Activated effector memory CD4-positive, alpha-beta T cell treated with anti-CD3 and anti-CD28 coated beads, Interleukin-2, amount 50 U/mL, for 16 hours (primary cell): Measurements from ENCODE around the gene GRM7.

Source experiments
- DNase-seq: peaks from one replicate; pipeline ENCODE4 v3.0.0-alpha.2; 2020

Gene GRM7

DNA sequence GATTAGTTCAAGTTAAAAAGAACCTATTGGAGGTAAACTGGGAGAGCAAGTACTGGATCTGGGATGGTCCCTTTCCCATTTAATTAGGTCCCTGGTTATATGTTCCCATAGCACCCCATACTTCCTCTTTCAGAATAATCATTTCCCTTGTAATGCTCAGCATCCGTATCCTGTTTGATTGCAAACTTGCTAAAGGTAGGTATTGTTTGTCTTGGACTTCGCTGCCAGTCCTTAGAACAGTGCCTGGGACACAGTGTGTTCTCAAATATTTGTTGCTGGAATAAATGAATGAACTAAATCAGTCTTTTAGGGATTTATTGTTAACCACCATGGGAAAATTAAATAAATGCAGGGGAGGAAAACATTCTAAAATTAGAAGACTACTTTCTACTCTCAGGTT, 299.8 kb downstream of the GRM7 start:
- no peak for DNase-seq

DNA sequence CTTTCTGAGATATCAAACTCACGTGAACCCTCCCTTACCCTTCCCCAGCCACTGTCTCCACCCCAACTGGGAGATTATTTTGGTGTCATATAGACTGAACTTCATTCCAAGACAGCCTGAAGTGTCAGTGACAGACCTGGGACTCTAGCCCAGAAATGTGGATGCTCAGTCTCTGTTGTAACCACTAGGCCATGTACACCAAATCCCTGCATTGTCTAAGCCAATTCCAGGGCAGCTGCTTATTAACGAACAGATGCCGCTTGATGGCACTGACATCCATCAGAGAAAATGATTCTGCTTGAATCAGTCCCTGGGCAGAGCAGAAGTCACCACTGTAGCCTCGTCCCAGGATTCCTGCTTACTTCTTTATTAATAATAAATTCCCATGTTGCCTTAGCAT, 305.5 kb downstream of the GRM7 start:
- DNase-seq = no peak

DNA sequence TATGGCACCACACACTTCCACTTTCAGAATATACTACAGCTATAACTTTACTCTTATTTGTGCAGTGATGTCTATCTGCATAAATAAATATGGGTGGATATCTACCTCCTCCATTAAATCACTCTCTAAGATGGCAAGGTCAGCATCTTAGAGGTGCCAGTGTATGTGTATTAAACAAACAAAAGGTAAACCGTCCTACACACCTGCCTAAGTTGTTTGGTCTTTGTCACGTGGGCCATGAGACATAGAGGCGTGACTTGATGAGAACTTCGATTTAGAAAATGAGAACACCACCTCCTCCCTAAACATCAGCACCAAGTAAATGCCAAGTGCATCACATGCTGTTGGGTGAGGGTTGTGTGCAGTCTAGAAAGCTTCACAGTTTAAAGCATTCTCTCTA, 310.6 kb downstream of the GRM7 start:
- DNase-seq = no peak

DNA sequence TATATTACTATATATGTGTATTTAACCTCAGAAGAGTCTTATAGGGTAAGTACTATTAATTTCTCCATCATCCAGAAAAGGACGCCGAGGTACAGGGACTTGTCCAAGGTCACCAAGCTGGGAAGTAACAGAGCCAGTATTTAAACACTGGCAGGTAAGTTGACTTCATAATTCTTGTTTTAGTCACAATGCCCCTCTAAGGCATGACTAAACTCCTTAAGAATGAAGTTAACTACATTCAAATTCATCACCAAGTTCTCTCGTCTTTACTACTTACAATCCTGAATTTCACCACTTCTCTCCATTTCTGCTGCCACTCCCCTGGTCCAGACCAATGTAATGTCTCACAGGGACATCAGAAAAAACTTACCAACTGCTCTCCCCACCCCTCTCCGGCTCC, 312.1 kb downstream of the GRM7 start:
- DNase-seq = no peak

DNA sequence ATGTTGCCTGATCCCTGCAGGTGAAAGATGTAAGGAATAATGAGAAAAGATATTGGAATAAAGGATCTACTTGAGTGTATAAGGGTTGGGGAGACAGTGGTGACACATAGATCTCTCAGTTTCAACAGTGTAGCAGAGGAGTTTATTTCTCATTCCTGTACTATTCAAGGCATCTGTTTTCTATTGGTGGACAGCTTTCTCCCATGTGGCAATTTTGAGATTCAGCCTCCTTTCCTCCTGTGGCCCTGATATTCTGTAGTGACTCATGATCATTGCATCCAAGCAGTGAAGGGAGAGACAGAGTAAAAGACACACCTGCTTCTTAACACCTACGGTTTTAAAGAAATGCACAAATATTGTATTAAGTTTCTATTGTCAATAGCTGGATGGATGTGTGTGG, 327.6 kb downstream of the GRM7 start:
- DNase-seq = no peak

DNA sequence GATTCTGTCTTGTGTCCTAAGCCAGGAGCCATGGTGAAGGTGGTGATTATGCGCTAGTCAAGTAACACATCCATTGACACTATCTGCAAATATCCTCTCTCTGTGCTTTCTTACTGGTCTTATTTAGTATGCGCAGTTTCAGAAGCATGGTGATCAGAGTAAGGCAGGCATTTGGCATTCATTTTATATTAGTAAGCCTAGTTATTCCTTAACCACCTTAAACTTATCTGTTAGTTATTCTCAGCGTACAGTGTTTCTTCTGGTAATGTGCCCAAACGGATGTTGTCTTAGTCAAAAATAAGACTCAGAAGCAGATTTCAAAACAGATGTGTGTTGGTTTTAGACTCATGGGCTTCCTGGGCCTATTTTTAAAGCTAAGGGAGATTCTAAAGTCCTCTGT, 329.2 kb downstream of the GRM7 start:
- DNase-seq = no peak

DNA sequence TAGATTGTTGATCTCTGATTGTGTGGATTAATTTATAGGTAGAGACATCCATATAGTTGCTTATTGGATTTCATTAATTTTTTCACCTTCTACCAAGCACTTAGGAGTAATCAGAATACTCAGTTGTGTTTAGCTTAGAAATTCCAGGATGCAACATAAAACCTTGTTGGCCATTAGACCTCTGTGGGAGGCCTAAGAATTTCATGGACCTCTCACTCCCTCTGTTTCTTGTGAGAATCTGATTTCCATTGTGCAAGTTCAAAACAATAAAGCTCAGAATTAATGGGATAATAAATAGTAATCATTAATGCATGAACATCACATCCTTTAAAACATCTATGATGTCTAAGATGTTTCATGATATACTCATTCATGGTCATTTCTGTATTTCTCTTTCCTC, 332.4 kb downstream of the GRM7 start:
- DNase-seq = no peak

DNA sequence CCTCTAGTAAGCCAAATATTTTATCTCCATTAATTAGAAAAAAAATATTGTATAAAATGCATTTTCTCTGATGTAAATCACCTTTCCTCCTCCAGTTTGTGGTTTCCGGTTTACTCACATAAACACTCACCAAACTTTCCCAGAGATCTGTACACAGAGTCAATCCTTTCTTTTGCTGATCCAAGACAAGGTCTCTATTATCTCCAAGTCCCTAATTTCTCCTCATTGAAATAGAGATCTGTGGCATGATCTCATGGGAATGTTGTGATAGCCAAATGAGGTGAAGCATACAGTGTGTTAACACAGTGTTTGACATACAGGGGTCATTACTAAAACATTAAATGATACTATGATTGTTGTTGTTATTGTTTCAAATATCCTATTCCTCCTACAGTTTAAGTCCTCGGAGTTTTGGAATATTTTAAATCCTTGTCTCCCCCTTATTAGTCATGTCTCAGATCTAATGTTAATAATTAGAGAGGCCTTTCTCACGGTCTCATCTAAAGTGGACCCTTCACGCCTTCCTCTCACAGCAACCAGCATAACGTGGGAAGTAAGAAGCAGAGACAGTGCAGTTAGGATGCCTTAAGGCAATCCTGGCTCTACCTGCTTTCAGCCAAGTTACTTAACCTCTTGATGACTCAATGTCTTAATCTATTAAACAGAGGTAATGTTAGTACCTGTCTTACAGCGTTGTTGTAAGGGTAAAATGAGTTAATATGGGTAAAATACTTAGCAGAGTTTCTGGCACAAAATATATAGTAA, 333.3 kb downstream of the GRM7 start:
- no peak for DNase-seq

DNA sequence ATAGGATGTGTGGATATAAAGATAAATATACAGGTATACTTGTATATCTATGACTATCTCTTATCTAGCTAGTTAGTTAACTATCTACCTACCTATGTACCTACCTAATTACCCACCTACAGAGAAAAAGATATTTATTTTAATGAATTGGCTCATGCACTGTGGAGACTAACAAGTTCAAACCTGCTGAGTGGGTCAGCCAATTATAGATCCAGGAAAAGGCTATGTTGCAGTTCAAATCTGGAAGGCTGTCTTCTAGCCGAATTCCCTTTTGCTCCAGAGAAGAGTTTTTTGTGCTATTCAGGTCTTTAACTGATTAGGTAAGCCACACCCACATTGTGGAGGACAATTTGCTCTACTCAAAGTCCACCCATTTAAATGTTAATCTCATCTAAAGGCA, 335.0 kb downstream of the GRM7 start:
- no peak for DNase-seq

DNA sequence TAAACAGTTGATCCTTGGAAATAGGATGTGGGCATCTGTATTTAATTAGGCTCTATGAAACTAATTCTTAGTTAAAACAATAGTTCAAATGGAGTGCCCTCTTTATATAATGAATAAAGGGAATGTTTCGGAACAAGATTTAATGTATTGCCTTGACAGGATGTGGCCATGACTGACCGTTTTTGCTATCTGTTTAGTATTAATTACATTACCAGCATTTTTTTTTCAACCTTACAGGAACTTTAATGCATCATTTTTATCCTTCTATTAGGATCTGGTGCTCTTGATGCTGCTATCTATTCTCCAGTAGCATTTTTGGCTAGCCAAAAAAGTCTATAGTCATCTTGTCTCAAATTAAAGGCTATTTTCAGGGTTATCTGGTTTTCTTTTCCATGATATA, 340.9 kb downstream of the GRM7 start:
- no peak for DNase-seq

DNA sequence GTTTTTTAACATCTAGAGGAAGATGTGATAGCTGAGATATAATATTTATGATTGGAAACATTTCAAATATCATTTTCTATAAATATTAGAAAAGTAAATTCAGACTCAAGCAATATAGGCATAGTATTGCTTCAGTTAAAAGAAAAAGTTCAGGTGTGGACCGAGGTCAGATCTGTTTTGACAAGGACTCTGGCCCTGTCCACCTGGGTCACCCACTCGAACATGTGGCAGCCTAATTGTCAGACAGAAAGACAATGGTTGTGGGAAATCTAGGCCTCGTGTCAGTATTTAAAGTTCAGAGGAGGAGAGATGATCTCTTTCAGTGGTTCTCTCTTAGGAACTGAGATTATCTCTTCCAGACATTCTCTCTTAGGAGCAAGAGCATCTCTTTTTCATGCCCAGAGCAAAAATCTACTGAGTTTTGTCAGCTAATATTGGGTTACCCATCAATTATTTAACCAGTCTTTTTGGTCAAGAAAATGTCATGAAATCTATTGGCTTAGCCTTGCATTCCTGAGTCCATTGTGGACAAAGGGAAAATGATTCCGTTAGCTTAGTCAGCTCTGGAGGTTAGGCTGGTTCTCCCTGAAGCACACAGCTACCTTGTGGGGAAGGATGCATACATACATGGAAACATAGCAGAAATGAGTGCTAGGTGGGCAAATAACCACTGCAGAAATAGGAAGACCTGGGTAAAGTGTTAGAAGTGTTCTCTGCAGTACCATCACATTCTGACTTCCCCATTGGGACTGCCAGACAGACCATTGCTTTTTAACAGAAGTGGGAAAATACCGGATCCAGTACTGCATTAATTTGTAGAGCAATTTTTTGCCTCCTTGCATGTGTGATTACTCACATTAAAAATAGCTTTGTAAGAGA, 343.3 kb downstream of the GRM7 start:
- DNase-seq = no peak

DNA sequence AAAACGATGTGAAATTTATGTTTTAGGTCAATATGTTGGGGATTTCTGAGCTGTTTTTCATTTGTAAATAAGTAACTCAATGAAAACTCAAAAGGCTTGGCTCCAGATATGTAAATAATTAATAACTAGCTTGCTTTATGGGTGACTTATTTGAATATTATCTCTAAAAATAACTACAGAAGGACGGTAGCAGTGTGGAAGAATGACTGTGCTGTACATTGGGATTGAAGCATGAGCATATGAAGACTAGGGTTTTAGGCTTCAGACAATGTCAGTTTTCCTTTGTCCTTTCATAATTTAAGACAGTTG, 343.9 kb downstream of the GRM7 start:
- DNase-seq = no peak

DNA sequence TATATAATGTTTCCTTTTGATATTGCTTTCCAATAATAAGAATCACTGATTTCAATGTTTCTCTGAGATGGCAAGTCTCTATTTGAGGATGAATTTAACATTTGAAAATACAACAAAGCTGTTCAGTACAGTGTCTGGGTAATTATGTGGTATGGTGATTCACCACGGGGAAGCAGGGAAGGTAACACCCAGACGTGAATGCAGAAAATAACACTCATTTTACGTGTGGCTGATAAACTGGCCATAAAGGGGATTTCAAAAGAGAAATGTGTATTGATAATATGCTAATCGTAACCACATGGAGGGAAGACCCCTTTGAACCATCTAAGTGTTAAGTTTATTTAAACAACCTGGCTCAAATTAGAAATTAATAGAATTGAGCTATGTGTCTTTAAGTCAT, 344.6 kb downstream of the GRM7 start:
- no peak for DNase-seq

DNA sequence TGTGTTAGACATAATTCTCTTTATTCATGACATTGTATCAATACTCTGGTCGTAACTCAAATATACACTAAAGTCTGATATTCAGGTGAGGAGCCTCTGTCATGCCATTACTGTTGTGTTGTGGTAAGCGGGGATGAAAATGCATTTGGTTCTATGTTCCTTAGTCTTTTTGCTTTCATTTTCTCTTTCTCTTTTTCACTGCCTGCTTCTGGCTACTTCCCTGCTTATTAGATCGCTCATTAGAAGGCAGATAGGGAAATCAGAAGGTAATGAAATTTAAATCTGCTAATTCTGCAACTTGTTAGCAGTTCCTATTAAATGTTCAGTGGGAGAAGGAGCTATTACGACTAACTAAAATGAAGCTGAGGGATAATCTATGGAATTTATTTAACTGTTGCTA, 345.0 kb downstream of the GRM7 start:
- no peak for DNase-seq

DNA sequence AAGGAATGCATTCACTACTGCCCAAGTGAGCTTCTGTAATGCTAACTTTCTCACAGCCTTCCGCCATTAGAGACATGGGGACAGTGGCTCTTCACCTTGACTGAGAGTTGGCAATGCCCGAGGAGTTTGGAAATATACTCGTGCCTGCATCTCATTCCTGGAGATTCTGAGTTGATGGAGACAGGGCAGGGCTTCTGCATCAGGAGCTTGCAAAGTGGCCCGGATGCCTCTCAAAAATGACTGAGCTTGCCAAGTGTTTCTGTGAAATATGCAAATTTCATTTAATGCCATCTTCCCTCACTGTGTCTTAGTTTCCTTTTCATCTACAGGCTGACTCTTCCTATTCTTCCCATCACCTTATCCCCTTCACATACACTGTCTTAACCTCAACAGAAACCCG, 346.2 kb downstream of the GRM7 start:
- no peak for DNase-seq

DNA sequence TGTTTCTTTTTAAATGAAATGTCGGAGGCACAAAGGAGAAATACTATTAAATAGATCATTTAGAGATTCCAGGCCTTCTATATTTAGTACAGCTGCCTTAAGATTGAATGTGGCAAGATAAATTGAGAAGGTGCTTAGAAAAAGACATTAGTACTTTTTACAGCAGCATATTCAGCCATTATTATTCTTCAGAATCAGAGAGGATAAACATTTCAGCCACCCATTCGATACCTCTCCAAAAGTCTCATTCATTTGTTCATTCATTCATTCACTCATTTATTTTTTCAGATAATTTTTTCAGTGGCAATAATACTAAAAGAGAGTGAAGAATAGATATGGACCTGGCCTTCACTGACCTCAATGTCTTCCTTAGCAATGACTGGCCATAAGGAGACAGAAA, 347.0 kb downstream of the GRM7 start:
- no peak for DNase-seq

DNA sequence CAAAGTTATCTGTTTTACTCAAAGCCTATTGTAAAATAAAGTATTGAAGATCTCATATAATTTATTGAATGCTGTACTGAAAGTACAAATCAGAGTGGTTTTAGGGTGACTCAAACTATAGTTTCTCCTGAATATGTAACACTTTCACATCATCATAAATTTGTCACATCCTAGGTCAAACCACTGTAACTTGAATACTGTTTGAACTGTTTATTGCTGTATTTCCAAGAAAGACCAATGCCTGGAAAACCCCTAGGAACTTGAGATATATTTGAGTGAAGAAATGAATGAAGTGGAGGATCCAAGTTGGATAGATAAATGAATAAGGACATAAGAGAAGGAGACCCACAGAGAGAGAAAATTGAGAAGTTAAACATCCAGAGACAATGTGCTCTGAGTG, 348.2 kb downstream of the GRM7 start:
- DNase-seq = no peak

DNA sequence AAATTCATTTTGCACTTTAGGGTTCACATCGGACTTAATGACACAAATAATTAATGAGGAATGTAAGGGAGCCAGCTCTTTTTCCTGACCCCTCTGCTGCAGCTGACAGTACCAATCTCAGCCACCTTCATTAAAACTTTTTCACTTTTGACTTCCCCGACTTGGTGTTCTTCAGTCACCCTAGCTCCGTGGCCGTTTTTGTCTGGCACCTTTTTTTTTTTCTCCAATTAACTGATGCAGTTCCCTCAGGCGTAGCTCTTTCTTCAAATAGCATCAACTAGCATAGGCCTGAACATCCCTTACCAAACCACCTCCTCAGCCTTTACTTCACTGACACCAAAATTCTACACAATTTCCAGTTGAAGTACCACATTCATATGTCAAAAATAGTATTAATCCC, 350.8 kb downstream of the GRM7 start:
- no peak for DNase-seq

DNA sequence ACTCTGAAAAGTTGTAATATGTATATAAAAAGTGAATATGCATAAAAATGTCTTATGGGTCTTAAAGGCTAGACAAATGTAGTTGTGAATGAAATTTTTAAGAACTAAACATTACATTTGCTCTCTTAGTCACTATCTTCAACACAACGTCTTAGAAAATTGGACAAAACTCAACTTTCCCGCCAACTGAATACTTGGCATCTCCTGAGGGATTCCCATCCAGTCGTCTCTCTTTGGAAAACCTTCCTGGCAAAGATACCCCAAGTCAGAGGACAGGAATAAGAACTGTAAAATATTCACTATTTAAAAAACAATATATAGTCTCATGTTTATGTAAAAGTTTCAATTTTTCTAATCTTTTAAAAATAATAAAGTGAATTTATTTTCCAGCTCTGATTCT, 354.8 kb downstream of the GRM7 start:
- DNase-seq = no peak

DNA sequence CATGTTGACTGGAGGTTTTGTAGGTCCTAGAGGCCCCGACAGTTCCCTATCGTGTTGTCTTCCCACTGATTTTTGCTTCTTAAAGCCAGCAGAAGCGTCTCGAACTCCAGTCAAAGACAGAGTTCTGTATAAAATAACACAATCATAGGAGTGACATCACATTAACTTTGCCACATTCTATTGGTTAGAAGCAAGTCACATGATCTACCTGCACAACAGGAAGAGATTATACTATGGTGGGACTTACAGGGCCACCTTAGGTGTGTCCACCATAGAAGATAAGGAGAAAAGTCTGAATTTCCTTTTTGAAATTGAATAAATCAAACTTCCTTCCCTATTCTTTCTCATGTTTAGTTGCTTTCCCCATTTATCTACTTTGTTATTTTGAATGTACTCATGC, 365.5 kb downstream of the GRM7 start:
- DNase-seq = no peak

DNA sequence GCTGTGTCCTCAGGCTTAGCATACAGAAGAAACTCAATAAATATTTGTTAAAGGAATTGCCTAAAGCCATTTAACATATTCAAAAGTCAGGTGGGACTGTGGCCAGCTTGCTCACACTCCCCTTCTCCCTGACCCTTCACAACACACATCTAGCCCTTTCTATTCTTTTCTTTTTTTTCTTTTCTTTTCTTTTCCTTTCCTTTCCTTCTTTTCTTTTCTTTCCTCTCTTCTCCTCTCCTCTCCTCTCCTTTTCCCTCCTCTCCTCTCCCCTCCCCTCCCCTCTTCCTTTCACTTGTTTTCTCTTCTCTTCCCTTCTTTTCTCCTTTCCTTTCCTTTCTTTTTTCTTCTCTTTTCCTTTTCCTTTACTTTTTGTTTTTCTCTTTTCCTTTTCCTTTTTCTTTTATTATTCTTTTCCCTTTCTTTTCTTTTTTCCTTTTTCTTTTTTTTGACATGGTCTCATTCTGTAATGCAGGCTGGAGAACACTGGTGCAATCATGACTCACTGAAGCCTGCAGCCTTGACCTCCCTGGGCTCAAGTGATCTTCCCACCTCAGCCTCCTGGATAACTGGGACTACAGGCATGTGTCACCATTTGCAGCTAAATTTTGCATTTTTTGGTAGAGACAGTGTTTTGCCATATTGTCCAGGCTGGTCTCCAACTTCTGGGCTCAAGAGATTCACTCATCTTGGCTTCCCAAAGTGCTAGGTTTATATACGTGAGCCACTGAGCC, 377.8 kb downstream of the GRM7 start:
- DNase-seq = no peak

DNA sequence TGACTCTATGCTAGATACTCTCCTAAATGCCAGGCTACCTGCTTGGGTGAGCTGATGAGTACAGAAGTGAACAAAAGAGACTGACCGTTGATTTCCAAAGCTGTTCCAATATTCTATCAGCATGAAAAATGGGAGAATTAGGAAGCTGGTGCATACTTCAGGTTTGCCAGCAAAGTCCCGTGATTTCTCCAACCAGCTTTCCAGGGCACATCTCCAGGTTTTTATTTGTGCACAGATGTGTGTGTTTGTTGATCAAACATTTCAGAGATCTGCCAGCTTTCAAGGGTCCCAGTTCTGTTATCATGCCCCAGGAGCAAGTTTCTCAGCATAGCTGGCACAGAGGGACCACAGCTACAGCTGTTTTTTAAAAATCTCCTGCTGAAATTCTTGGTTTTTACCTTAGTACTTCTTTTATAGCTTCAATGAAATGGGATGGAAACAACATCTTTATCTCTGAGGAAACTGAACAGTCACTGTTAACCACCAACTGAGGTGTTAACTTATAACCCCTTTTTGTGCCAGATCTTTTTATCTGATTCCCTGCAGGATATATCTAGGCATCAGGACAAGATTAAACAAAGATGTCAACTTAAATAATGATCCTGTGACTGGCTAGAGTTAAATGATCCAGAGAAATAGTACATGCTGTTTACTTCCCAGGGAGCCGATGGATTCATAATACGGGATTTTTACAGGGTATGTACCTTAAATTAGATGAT, 380.8 kb downstream of the GRM7 start:
- no peak for DNase-seq

DNA sequence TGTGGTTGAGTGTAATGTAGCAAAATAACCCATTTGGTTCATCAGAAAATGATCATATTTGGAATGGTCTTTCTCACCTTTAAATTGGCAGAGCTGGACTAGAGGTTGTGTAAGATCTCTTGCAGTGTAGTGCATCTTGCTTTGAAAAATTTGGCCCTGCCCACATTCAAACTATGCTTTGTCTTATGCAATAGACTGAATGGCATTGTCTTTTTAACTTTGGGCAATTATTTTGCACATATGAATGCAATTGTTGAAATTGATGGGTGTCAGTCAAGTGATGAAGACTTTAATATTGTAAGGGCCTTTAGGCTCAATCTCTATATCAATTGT, 381.4 kb downstream of the GRM7 start:
- no peak for DNase-seq
